Endothelial cell of umbilical vein (primary cell): ENCODE data around the gene NR1H3. TPM values are rescaled to one million over a fixed set of nuclear protein-coding genes. Genes with fewer than 3 reads are reported as not detected.

Source experiments
- BruUV-seq: library from RNA; stranded (reverse); fragments of 400-500 nt; replicated peaks from 2 replicates; lab custom pipeline; 2021; lab: Mats Ljungman, UMichigan
- CTCF ChIA-PET: fragments of 300-600, 350-600 bp; sonication (Branson Sonifier 250); formaldehyde crosslinking; loops from one replicate; lab custom pipeline; 2021; ENCODE audit warnings: antibody characterized with exemption, inconsistent platforms; lab: Charles Lee
- POLR2A ChIA-PET: fragments of 300-600, 350-600 bp; sonication (Branson Sonifier 250); formaldehyde crosslinking; loops from one replicate; lab custom pipeline; 2021; ENCODE audit warnings: antibody characterized with exemption, inconsistent platforms; lab: Charles Lee
- DNase-seq: peaks from one replicate; pipeline ENCODE4 v3.0.0-alpha.2; 2011; ENCODE audit warnings: low read depth, low spot score
- FAIRE-seq: peaks from 2 replicates; lab custom pipeline; 2011; peaks lifted over from hg19 to GRCh38; lab: Jason Lieb, UNC
- H2AFZ ChIP-seq: 2 replicates; pipeline ENCODE4 v1.6.0; 2012; ENCODE audit warnings: low read depth, low read length, control low read depth, inconsistent platforms
- H3K27ac ChIP-seq: 2 replicates; pipeline ENCODE4 v1.5.1; 2011; ENCODE audit warnings: low read depth, mild to moderate bottlenecking, control low read depth, low read length, moderate library complexity; ENCODE audit not compliant: insufficient read depth
- H3K27me3 ChIP-seq, 2 experiments: 2 replicates each; pipeline versions ENCODE4 v1.6.0 to v1.6.1; 2011; ENCODE audit warnings: low read length in 2 of 2, mixed read lengths in 1 of 2; ENCODE audit not compliant: control insufficient read depth in 2 of 2, insufficient read depth in 2 of 2
- H3K36me3 ChIP-seq, 2 experiments: 2 replicates in 1 of 2; 3 replicates in 1 of 2; pipeline ENCODE4 v1.5.1; 2011; ENCODE audit warnings: low read length in 2 of 2, mild to moderate bottlenecking in 1 of 2, moderate library complexity in 1 of 2; ENCODE audit not compliant: control insufficient read depth in 2 of 2, insufficient read depth in 2 of 2; ENCODE audit errors: extremely low read depth in 1 of 2
- H3K4me1 ChIP-seq: 3 replicates; pipeline ENCODE4 v1.5.1; 2011; ENCODE audit warnings: mild to moderate bottlenecking, low read length; ENCODE audit not compliant: control insufficient read depth, insufficient read depth; ENCODE audit errors: extremely low read depth
- H3K4me2 ChIP-seq: 2 replicates; pipeline ENCODE4 v1.6.1; 2011; ENCODE audit warnings: low read length, control low read depth, mixed read lengths; ENCODE audit not compliant: insufficient read depth
- H3K4me3 ChIP-seq, 3 experiments: fragments of 200-600 bp in 1 of 3; sonication (generic), shearing (Covaris generic) in 1 of 3; replicated peaks in 1 of 3; 2 replicates each; pipeline ENCODE4 v1.5.1; 2011 to 2016; ENCODE audit warnings: control low read depth in 3 of 3, low read length in 3 of 3, mild to moderate bottlenecking in 2 of 3, inconsistent platforms in 1 of 3, low read depth in 1 of 3, moderate library complexity in 1 of 3; ENCODE audit not compliant: insufficient read depth in 1 of 3
- H3K79me2 ChIP-seq: 2 replicates; pipeline ENCODE4 v1.6.0; 2012; ENCODE audit warnings: low read length, inconsistent platforms; ENCODE audit not compliant: control insufficient read depth, insufficient read depth
- H3K9ac ChIP-seq: replicated peaks from 2 replicates; pipeline ENCODE3; 2011; ENCODE audit warnings: low read length, control low read depth; ENCODE audit not compliant: insufficient read depth; ENCODE audit errors: extremely low read depth
- H3K9me1 ChIP-seq: replicated peaks from 3 replicates; pipeline ENCODE4 v1.6.0; 2011; ENCODE audit warnings: mild to moderate bottlenecking, low read length; ENCODE audit not compliant: control insufficient read depth, insufficient read depth; ENCODE audit errors: extremely low read depth
- H3K9me3 ChIP-seq: replicated peaks from 2 replicates; pipeline ENCODE4 v1.5.1; 2012; ENCODE audit warnings: low read length, inconsistent platforms; ENCODE audit not compliant: control insufficient read depth, insufficient read depth
- H4K20me1 ChIP-seq: replicated peaks from 2 replicates; pipeline ENCODE3; 2011; ENCODE audit warnings: mild to moderate bottlenecking, low read length; ENCODE audit not compliant: control insufficient read depth, insufficient read depth; ENCODE audit errors: extremely low read depth
- CTCF ChIP-seq, 2 donors: IDR thresholded peaks; 1 replicate in 1 of 2; 2 replicates in 1 of 2; pipeline ENCODE4 v1.5.1; 2011; ENCODE audit warnings: low read length in 2 of 2, mild to moderate bottlenecking in 2 of 2, moderate library complexity in 2 of 2, control low read depth in 1 of 2, inconsistent platforms in 1 of 2, low read depth in 1 of 2; ENCODE audit not compliant: insufficient read depth in 1 of 2; ENCODE audit errors: extremely low read depth in 1 of 2
- EZH2 ChIP-seq: IDR thresholded peaks from 2 replicates; pipeline ENCODE4 v1.6.1; 2012; ENCODE audit warnings: borderline replicate concordance, low read depth, mild to moderate bottlenecking, moderate library complexity, low read length, inconsistent platforms; ENCODE audit not compliant: severe bottlenecking
- FOS ChIP-seq: IDR thresholded peaks from 2 replicates; pipeline ENCODE4 v1.6.1; 2011; ENCODE audit warnings: mild to moderate bottlenecking, low read length, moderate library complexity, borderline replicate concordance; ENCODE audit not compliant: insufficient read depth
- JUN ChIP-seq: IDR thresholded peaks from 2 replicates; pipeline ENCODE4 v1.6.1; 2011; ENCODE audit warnings: borderline replicate concordance, low read depth; ENCODE audit not compliant: insufficient read length, insufficient read depth
- MAX ChIP-seq: IDR thresholded peaks from 2 replicates; pipeline ENCODE4 v1.6.1; 2011; ENCODE audit not compliant: insufficient read depth, insufficient read length
- POLR2A ChIP-seq: IDR thresholded peaks from 2 replicates; pipeline ENCODE4 v1.6.1; 2012; ENCODE audit warnings: low read depth, mild to moderate bottlenecking, control low read depth, low read length
- dilution Hi-C: fragments of 300-500 bp; cut with MboI; formaldehyde crosslinking; loops from one replicate; pipeline ENCODE4 v1.15.0; 2019; ENCODE audit warnings: low sequenced_read_pairs; ENCODE audit not compliant: extremely low pct_ligation_motif_present
- intact Hi-C: fragments of 100-400 bp; cut with micrococcal nuclease; formaldehyde crosslinking; loops from one replicate; pipeline ENCODE4 v1.10.0; 2022
- polyA plus RNA-seq, 4 experiments: library from polyadenylated mRNA; depleted of rRNA in 3 of 4; stranded (reverse) in 3 of 4; unstranded in 1 of 4; fragments of >200 nt; gene quantifications; 2 replicates each; pipeline versions ENCODE4 v1.2.1 to v1.2.3, GENCODE V29; 2011 to 2012; ENCODE audit warnings: missing spikeins in 1 of 4
- total RNA-seq: library from RNA; stranded (reverse); gene quantifications from 2 replicates; pipeline ENCODE4 v1.2.3, GENCODE V29; 2021

NR1H3 gene
- total and polyA plus RNA-seq, 2 donors (not counting 3 experiments of a cell fraction or from before 2014, with no cell fraction given) = 9.8 to 16.3 TPM

- intact Hi-C loops (loop anchor here (1.0 to 2.0 kb wide), 2 partner anchors 82 to 95 kb away; no protein-coding TSS in a partner anchor), dilution Hi-C loops (no loop called here)
- CTCF ChIA-PET = interaction anchor here (0.5 to 4.8 kb wide), 27 partner anchors 9 to 157 kb away, joined by 3 to 67 read pairs (median 5); partner anchors contain the start of genes ACP2, ARFGAP2, DDB2 and MADD
- Histone ChIP-seq H3K9me1 (no peaks in the 10 kb centered on the region), H3K9ac (no peak overlapping the region), H3K27me3 (no peaks in the 10 kb centered on the region), H3K4me2 (no peak overlapping the region), H3K79me2 (no peaks in the 10 kb centered on the region), H3K4me3 (no peak overlapping the region), H3K9me3 (no peaks in the 10 kb centered on the region), H3K36me3 (no peaks in the 10 kb centered on the region), H3K27ac (no peak overlapping the region), H3K4me1 (peaks cover 22% of the 10 kb centered on the region), H2AFZ (no peak overlapping the region), H4K20me1 (no peaks in the 10 kb centered on the region)
- no peak for TF ChIP-seq JUN
- no peak for TF ChIP-seq POLR2A
- TF ChIP-seq MAX = no peak
- peak; percentile 75 to 80 for TF ChIP-seq CTCF (IDR thresholded peaks at IDR 0.05; ENCODE audit: extremely low read depth in 1 of 2, insufficient read depth in 1 of 2, low read depth in 1 of 2, low read length in 2 of 2)
- TF ChIP-seq EZH2 = no peak
- no peak for TF ChIP-seq FOS
- FAIRE-seq = peak; percentile 86
- BruUV-seq = no TSS peak
- peak; percentile 57 for DNase-seq
- POLR2A ChIA-PET = interaction anchor here (1.5 kb wide), 1 partner anchor 11 kb away, joined by 5 read pairs; the partner anchor contains the start of gene ACP2
Measured at GRCh38 chr11:47259232-47259977, 1.6 kb downstream of the NR1H3 start.
